Stomach (tissue), 9 donors: Measurements from ENCODE around the gene ABCC10. TPM values are rescaled to one million over a fixed set of nuclear protein-coding genes. Genes with fewer than 3 reads are reported as not detected.

ENCODE experiments used
- DNase-seq, 2 donors: peaks; one replicate each; pipeline versions ENCODE4 v3.0.0 to v3.0.0-alpha.2; 2013 to 2019
- H3K27ac ChIP-seq, 5 donors: fragments of 200-600 bp in 4 of 5; sonication (generic) in 4 of 5; one replicate each; pipeline ENCODE4 v1.5.1; 2013 to 2019; ENCODE audit warnings: mild to moderate bottlenecking in 1 of 5, moderate library complexity in 1 of 5
- H3K27me3 ChIP-seq, 3 donors: fragments of 200-600 bp; sonication (generic); one replicate each; pipeline ENCODE4 v1.5.1; 2017 to 2019; ENCODE audit warnings: mixed run types in 1 of 3
- H3K36me3 ChIP-seq, 4 donors: fragments of 200-600 bp; sonication (generic); 1 replicate in 3 of 4; 2 replicates in 1 of 4; pipeline ENCODE4 v1.5.1; 2016 to 2019
- H3K4me1 ChIP-seq, 4 donors: fragments of 200-600 bp; sonication (generic); one replicate each; pipeline ENCODE4 v1.5.1; 2016 to 2019
- H3K4me3 ChIP-seq, 4 donors: fragments of 200-600 bp; sonication (generic) in 3 of 4; one replicate each; pipeline ENCODE4 v1.5.1; 2016 to 2019; ENCODE audit warnings: mild to moderate bottlenecking in 1 of 4
- H3K9me3 ChIP-seq, 4 donors: fragments of 200-600 bp; sonication (generic); one replicate each; pipeline ENCODE4 v1.5.1; 2016 to 2019
- EP300 ChIP-seq: sonication (generic); formaldehyde crosslinking; IDR thresholded peaks from one replicate; pipeline ENCODE4 v1.6.1; 2017; ENCODE audit warnings: antibody characterized with exemption
- POLR2A ChIP-seq, 4 donors: fragments of 450-650 bp; IDR thresholded peaks; one replicate each; pipeline ENCODE4 v1.6.1; 2016; ENCODE audit warnings: antibody characterized with exemption in 4 of 4, control low read depth in 2 of 4, mild to moderate bottlenecking in 1 of 4, moderate library complexity in 1 of 4
- POLR2AphosphoS5 ChIP-seq, 3 donors: sonication (generic); formaldehyde crosslinking; IDR thresholded peaks; one replicate each; pipeline ENCODE4 v1.6.1; 2016; ENCODE audit warnings: antibody characterized with exemption in 3 of 3
- WGBS, 5 donors: extraction: QIAGEN DNeasy Blood & Tissue Kit in 3 of 5; methylation state at CpG; one replicate each; pipeline versions ENCODE4 v1.1.5 to v1.1.7; 2013 to 2018; 5-methylcytosine and 5-hydroxymethylcytosine counted together
- intact Hi-C: fragments of 100-400 bp; cut with DNase I; formaldehyde crosslinking; loops from one replicate; pipeline ENCODE4 v1.15.1; 2023; ENCODE audit warnings: low total_unique reads
- polyA plus RNA-seq, 3 donors: library from polyadenylated mRNA; stranded (reverse); fragments of 200-250 nt; gene quantifications; one replicate each; pipeline ENCODE4 v1.2.3, GENCODE V29; 2013
- total RNA-seq, 5 donors: library from RNA; depleted of rRNA; stranded (reverse); fragments of >200 nt; gene quantifications; one replicate each; pipeline versions ENCODE4 v1.1.0 to v1.2.3, GENCODE V29; 2014 to 2016
- TF ChIP-seq, protein P1 (sequence below), 7 experiments: fragments of 450-650 bp in 4 of 7; fragments of 200-600 bp in 3 of 7; sonication (generic) in 3 of 7; IDR thresholded peaks; one replicate each; pipeline ENCODE4 v1.5.1; 2016 to 2019; ENCODE audit warnings: antibody characterized with exemption in 7 of 7, control low read depth in 2 of 7, mild to moderate bottlenecking in 1 of 7
- donor health status: healthy with polysubstance abuse.
- donor health status: Bipolar disorder and iron deficiency.
- donor health status: healthy.

ABCC10 gene
- total and polyA plus RNA-seq, 8 donors, result 7.9 to 67.4 (median 29.6) TPM

DNA sequence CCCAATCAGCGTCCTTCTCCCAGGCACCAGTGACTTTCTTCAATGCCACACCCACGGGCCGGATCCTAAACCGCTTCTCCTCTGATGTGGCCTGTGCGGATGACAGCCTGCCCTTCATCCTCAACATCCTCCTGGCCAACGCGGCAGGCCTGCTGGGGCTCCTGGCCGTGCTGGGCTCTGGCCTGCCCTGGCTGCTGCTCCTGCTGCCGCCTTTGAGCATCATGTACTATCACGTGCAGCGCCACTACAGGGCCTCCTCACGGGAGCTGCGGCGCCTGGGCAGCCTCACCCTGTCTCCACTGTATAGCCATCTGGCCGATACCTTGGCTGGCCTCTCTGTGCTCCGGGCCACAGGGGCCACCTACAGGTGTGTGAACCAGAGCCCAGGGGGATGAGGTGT is 18.2 kb downstream of the ABCC10 start:
- Histone ChIP-seq H3K36me3 (peaks cover 75 to 100% (median 98%) of the 10 kb centered on the region in 4 donors), H3K9me3 (no peaks in the 10 kb centered on the region), H3K4me3 (no peak overlapping the region), H3K4me1 (no peaks in the 10 kb centered on the region), H3K27me3 (no peaks in the 10 kb centered on the region), H3K27ac (no peak overlapping the region)
- 87 to 90% (median 90%) methylated on average over 12 to 16 of the region's 16 CpGs for WGBS, 5 donors
- no peak for TF ChIP-seq POLR2A (IDR thresholded peaks at IDR 0.05)
- no peak for TF ChIP-seq POLR2AphosphoS5 (IDR thresholded peaks at IDR 0.05)
- TF ChIP-seq EP300, result no peak
- TF ChIP-seq, protein P1, sequence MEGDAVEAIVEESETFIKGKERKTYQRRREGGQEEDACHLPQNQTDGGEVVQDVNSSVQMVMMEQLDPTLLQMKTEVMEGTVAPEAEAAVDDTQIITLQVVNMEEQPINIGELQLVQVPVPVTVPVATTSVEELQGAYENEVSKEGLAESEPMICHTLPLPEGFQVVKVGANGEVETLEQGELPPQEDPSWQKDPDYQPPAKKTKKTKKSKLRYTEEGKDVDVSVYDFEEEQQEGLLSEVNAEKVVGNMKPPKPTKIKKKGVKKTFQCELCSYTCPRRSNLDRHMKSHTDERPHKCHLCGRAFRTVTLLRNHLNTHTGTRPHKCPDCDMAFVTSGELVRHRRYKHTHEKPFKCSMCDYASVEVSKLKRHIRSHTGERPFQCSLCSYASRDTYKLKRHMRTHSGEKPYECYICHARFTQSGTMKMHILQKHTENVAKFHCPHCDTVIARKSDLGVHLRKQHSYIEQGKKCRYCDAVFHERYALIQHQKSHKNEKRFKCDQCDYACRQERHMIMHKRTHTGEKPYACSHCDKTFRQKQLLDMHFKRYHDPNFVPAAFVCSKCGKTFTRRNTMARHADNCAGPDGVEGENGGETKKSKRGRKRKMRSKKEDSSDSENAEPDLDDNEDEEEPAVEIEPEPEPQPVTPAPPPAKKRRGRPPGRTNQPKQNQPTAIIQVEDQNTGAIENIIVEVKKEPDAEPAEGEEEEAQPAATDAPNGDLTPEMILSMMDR (IDR thresholded peaks at IDR 0.05), result no peak
- DNase-seq, result no peak
- intact Hi-C loops, result no loop called here

GRCh38 chr6:43447604-43448003 is 20.3 kb downstream of the ABCC10 start:
- WGBS, 5 donors, result 92 to 96% (median 94%) methylated on average over 13 to 16 of the region's 16 CpGs
- no peak overlapping the region for H3K27ac ChIP-seq
- peaks cover 69 to 99% (median 98%) of the 10 kb centered on the region in 4 donors for H3K36me3 ChIP-seq
- no peaks in the 10 kb centered on the region for H3K27me3 ChIP-seq
- H3K9me3 ChIP-seq, result no peaks in the 10 kb centered on the region
- H3K4me3 ChIP-seq, result no peak overlapping the region
- H3K4me1 ChIP-seq, result no peaks in the 10 kb centered on the region
- intact Hi-C loops, result no loop called here
- no peak for DNase-seq
- TF ChIP-seq, protein P1 (IDR thresholded peaks at IDR 0.05), result no peak
- TF ChIP-seq POLR2AphosphoS5 (IDR thresholded peaks at IDR 0.05) (no peak), POLR2A (IDR thresholded peaks at IDR 0.05) (no peak), EP300 (no peak)

DNA sequence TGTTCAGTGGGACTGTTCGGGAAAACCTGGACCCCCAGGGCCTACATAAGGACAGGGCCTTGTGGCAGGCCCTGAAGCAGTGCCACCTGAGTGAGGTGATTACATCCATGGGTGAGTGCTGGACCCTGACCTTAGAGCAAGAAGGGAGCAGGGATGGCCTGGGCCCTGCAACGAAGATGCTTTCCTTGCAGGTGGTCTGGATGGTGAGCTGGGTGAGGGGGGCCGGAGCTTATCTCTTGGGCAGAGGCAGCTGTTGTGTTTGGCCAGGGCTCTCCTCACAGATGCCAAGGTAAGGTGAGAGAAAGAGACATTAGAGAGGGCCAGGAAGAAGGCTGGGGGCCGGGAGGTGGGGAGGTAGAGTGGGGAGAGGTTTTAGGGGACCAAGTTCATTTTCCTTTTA is 21.6 kb downstream of the ABCC10 start:
- H3K4me1 ChIP-seq, result no peaks in the 10 kb centered on the region
- no peak overlapping the region for H3K4me3 ChIP-seq
- H3K36me3 ChIP-seq, result peaks cover 58 to 94% (median 92%) of the 10 kb centered on the region in 4 donors
- no peak for DNase-seq
- no peak overlapping the region for H3K27ac ChIP-seq
- H3K27me3 ChIP-seq, result no peaks in the 10 kb centered on the region
- 89 to 95% (median 93%) methylated on average over 4 of the region's 4 CpGs for WGBS, 5 donors
- intact Hi-C loops, result no loop called here
- TF ChIP-seq EP300 (no peak), POLR2AphosphoS5 (IDR thresholded peaks at IDR 0.05) (no peak), POLR2A (IDR thresholded peaks at IDR 0.05) (no peak)
- TF ChIP-seq, protein P1 (IDR thresholded peaks at IDR 0.05), result no peak
- no peaks in the 10 kb centered on the region for H3K9me3 ChIP-seq

DNA sequence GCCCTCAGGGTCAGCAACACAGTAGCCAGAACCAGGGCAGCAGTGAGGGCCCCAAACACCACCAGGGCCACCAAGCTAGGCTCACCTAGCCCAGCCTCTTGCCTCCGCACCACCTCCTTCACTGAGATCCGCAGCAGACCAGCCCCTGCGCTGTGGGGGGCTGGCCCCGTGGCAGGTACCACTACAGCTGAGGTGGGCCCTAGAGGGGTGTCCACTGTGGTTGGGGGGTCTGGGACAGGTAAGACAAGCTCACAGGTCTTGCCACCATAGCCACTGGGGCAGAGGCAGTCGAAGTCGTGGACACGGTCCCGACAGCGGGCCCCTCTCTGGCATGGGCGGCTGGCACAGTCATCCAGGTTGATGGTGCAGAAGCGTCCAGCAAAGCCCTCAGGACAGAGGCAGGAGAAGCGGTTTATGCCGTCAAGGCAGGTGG is 23.4 kb downstream of the ABCC10 start:
- Histone ChIP-seq H3K9me3 (no peaks in the 10 kb centered on the region), H3K4me3 (no peak overlapping the region), H3K4me1 (peaks cover 11 to 16% (median 14%) of the 10 kb centered on the region in 4 donors), H3K36me3 (peaks cover 43 to 76% (median 74%) of the 10 kb centered on the region in 4 donors), H3K27ac (no peak overlapping the region), H3K27me3 (peaks cover 0 to 13% (median 11%) of the 10 kb centered on the region in 3 donors)
- 93 to 95% (median 95%) methylated on average over 9 to 13 of the region's 13 CpGs for WGBS, 5 donors
- intact Hi-C loops, result loop anchor here (5.0 kb wide), 1 partner anchor 57 kb away; no protein-coding TSS in a partner anchor
- TF ChIP-seq POLR2AphosphoS5 (IDR thresholded peaks at IDR 0.05) (no peak), POLR2A (IDR thresholded peaks at IDR 0.05) (no peak), EP300 (no peak)
- TF ChIP-seq, protein P1 (IDR thresholded peaks at IDR 0.05), result no peak
- no peak for DNase-seq
